DOHH2 (cell line): ENCODE measurements around the gene ZFP1.
"Not testable (repeated sequence)": the region's sequence is repeated elsewhere in the genome, so short reads cannot be mapped to it uniquely, and the experiment has no call there.

Experiments
- H3F3A ChIP-seq: fragments of 200-600 bp; sonication (generic), shearing (Covaris generic); 2 replicates; pipeline ENCODE4 v1.6.0; 2016; ENCODE audit warnings: antibody characterized with exemption, mild to moderate bottlenecking; ENCODE audit not compliant: control insufficient read depth, insufficient read depth
- H3K27ac ChIP-seq: fragments of 200-600 bp; sonication (generic); 2 replicates; pipeline ENCODE4 v1.5.1; 2014; ENCODE audit warnings: low read depth, mild to moderate bottlenecking, low read length, moderate library complexity
- H3K27me3 ChIP-seq: fragments of 200-600 bp; sonication (generic); 2 replicates; pipeline ENCODE4 v1.6.1; 2014; ENCODE audit warnings: mild to moderate bottlenecking, low read length, mixed read lengths; ENCODE audit not compliant: control insufficient read depth
- H3K36me3 ChIP-seq: fragments of 200-600 bp; sonication (generic); 2 replicates; pipeline ENCODE4 v1.6.1; 2014; ENCODE audit warnings: mild to moderate bottlenecking, low read length, moderate library complexity, mixed read lengths; ENCODE audit not compliant: control insufficient read depth
- H3K4me1 ChIP-seq: fragments of 200-600 bp; sonication (generic); 2 replicates; pipeline ENCODE4 v1.6.1; 2014; ENCODE audit warnings: mild to moderate bottlenecking, low read length, mixed read lengths; ENCODE audit not compliant: control insufficient read depth
- H3K4me2 ChIP-seq: fragments of 200-600 bp; sonication (generic); 2 replicates; pipeline ENCODE4 v1.6.0; 2014; ENCODE audit warnings: mild to moderate bottlenecking, low read length, moderate library complexity
- H3K4me3 ChIP-seq: fragments of 200-600 bp; sonication (generic); 2 replicates; pipeline ENCODE4 v1.5.1; 2014; ENCODE audit warnings: mild to moderate bottlenecking, low read length, mixed read lengths
- H3K79me2 ChIP-seq: fragments of 200-600 bp; sonication (generic); 2 replicates; pipeline ENCODE4 v1.6.1; 2014; ENCODE audit warnings: mild to moderate bottlenecking, low read length, mixed read lengths; ENCODE audit not compliant: control insufficient read depth
- H3K9me2 ChIP-seq: fragments of 200-600 bp; sonication (generic); replicated peaks from 2 replicates; pipeline ENCODE4 v1.6.1; 2014; ENCODE audit warnings: mild to moderate bottlenecking, low read length, mixed read lengths; ENCODE audit not compliant: control insufficient read depth
- H3K9me3 ChIP-seq: fragments of 200-600 bp; sonication (generic); 2 replicates; pipeline ENCODE4 v1.6.1; 2014; ENCODE audit warnings: antibody characterized with exemption, low read length, mixed read lengths; ENCODE audit not compliant: control insufficient read depth, insufficient read depth
- H4K20me1 ChIP-seq: fragments of 200-600 bp; sonication (generic); 2 replicates; pipeline ENCODE4 v1.6.0; 2014; ENCODE audit warnings: low read depth, mild to moderate bottlenecking, antibody characterized with exemption, low read length, moderate library complexity; ENCODE audit not compliant: control insufficient read depth, insufficient read depth
- EZH2phosphoT487 ChIP-seq: fragments of 200-600 bp; sonication (generic); IDR thresholded peaks from 2 replicates; pipeline ENCODE4 v1.6.1; 2017; ENCODE audit warnings: borderline replicate concordance, mild to moderate bottlenecking, antibody characterized with exemption, low read length, moderate library complexity, mixed read lengths
- TF ChIP-seq, protein P1 (sequence below): fragments of 200-600 bp; sonication (generic); IDR thresholded peaks from one replicate; pipeline ENCODE4 v1.5.1; 2014; ENCODE audit warnings: antibody characterized with exemption, mild to moderate bottlenecking, low read depth, low read length; ENCODE audit not compliant: poor library complexity, severe bottlenecking

The ZFP1 gene

DNA sequence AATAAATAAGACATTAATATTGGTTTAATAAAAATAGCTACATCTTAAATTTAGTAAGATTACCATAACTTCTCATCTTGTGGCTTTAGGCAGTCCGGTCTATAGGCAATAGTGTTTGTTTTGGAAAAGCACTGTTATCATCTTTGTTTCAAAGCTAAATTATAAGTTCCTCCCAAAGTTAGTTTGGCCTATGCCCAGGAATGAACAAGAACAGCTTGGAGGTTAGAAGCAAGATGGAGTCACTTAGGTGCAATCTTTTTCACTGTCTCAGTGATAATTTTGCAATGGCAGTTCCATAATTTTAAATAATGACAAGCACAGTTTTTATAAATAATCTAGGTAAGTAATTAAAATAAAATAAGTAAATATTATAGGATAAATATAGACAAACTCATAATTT lies 25.7 kb upstream of the ZFP1 start:
- no peaks in the 10 kb centered on the region for H3K27me3 ChIP-seq
- H3K9me2 ChIP-seq: no peaks in the 10 kb centered on the region
- no peak overlapping the region for H3K27ac ChIP-seq
- no peaks in the 10 kb centered on the region for H4K20me1 ChIP-seq
- no peak overlapping the region for H3K4me2 ChIP-seq
- no peak for TF ChIP-seq EZH2phosphoT487
- TF ChIP-seq, protein P1, sequence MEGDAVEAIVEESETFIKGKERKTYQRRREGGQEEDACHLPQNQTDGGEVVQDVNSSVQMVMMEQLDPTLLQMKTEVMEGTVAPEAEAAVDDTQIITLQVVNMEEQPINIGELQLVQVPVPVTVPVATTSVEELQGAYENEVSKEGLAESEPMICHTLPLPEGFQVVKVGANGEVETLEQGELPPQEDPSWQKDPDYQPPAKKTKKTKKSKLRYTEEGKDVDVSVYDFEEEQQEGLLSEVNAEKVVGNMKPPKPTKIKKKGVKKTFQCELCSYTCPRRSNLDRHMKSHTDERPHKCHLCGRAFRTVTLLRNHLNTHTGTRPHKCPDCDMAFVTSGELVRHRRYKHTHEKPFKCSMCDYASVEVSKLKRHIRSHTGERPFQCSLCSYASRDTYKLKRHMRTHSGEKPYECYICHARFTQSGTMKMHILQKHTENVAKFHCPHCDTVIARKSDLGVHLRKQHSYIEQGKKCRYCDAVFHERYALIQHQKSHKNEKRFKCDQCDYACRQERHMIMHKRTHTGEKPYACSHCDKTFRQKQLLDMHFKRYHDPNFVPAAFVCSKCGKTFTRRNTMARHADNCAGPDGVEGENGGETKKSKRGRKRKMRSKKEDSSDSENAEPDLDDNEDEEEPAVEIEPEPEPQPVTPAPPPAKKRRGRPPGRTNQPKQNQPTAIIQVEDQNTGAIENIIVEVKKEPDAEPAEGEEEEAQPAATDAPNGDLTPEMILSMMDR: no peak
- no peaks in the 10 kb centered on the region for H3K4me1 ChIP-seq
- peaks cover 12% of the 10 kb centered on the region for H3K9me3 ChIP-seq
- no peak overlapping the region for H3K4me3 ChIP-seq
- H3F3A ChIP-seq: no peaks in the 10 kb centered on the region
- no peaks in the 10 kb centered on the region for H3K79me2 ChIP-seq
- H3K36me3 ChIP-seq: no peaks in the 10 kb centered on the region

DNA sequence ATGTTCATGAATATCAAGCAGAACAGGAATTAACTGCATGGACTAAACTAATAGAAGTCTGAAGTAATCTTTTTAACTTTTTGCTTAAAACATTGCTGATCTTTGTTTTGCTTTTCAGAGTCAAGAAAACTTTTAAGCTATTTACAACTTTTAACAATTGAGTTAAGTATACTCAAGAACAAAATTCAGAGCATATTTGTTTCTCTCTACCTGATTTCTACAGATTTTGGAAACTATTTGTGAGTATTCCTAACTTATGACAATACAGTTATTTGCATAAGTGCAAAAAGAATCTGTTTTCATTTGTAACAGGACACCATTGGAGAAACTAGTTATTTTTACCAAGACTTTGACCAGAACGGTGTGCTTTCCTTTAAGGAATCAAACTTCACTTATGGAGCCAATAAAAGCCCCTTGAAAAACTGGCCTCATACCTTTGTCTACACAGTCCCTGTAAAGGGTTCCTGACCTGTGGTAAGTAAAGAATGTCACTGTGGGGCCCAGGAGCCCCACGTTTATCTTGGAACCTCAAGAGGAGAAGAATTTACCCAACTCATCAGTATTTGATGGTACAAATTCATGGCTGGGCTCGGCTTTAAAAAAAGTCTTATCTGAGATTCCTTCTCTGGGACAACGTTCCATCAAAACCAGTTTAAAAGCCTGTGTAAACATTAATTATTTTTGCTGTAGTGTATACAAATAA lies 20.5 kb upstream of the ZFP1 start:
- H3K27me3 ChIP-seq: no peaks in the 10 kb centered on the region
- H3K9me3 ChIP-seq: peaks cover 8% of the 10 kb centered on the region; the same call in 1 of the 2 replicates
- H3K4me2 ChIP-seq: no peak overlapping the region
- H3K4me3 ChIP-seq: no peak overlapping the region
- no peaks in the 10 kb centered on the region for H3K36me3 ChIP-seq
- no peaks in the 10 kb centered on the region for H3F3A ChIP-seq
- no peaks in the 10 kb centered on the region for H3K9me2 ChIP-seq
- no peaks in the 10 kb centered on the region for H4K20me1 ChIP-seq
- no peak for TF ChIP-seq EZH2phosphoT487
- TF ChIP-seq, protein P1: no peak
- H3K27ac ChIP-seq: no peak overlapping the region
- H3K79me2 ChIP-seq: no peaks in the 10 kb centered on the region
- peaks cover 3% of the 10 kb centered on the region; the same call in 1 of the 2 replicates for H3K4me1 ChIP-seq

DNA sequence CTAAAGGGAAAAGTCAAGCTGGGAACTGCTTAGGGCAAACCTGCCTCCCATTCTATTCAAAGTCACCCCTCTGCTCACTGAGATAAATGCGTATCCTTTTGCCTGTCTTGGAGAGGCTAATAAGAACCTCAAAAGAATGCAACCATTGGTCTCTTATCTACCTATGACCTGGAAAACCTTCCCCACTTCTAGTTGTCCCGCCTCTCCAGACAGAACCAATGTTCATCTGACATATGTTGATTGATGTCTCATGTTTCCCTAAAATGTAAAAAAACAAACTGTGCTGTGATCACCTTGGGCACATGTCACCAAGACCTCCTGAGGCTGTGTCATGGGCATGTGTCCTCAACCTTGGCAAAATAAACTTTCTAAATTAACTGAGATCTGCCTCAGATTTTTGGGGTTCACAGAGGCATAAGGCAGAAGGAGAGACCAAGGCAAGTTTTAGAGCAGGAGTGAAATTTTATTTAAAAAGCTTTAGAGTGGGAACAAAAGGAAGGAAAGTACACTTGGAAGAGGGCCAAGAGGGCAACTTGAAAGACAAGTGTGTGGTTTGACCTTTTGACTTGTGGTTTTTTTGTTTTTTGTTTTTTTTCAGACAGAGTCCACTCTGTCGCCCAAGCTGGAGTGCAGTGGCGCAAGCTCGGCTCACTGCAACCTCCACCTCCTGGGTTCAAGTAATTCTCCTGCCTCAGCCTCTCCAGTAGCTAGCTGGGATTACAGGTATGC lies 18.7 kb upstream of the ZFP1 start:
- H3K9me3 ChIP-seq, H3K36me3 ChIP-seq, H3K79me2 ChIP-seq, H3K4me1 ChIP-seq, H3K4me2 ChIP-seq, H3K4me3 ChIP-seq, H3K9me2 ChIP-seq, H3K27ac ChIP-seq, H3K27me3 ChIP-seq, H3F3A ChIP-seq, H4K20me1 ChIP-seq: not testable (repeated sequence)

DNA sequence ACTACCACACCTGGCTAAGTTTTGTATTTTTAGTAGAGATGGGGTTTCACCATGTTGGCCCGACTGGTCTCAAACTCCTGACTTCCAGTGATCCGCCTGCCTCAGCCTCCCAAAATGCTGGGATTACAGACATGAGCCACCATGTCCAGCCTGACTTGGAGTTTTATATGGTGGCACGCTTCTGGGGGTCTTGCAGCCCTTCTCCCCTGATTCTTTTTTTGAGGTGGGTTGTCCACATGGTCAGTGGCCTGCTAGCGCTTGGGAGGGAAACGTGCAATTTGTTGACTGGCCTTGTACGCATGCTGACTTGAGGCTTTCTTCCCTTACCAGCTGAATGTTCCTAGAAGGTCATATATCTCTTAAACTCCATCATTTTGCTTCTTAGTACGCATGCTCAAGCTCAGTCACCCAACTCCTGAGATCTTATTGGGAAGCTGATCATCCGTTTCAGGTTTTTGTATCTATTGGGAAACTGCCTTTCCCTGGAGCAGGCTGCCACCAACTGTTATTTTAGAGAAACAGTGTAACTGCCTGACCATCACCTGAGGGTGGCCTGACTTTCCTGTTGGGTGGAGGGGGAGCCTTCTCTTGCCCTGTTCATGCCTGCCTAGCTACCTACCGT lies 18.1 kb upstream of the ZFP1 start:
- H4K20me1 ChIP-seq: no peaks in the 10 kb centered on the region
- H3K9me2 ChIP-seq: no peaks in the 10 kb centered on the region
- H3K9me3 ChIP-seq: peaks cover 8% of the 10 kb centered on the region; the same call in 1 of the 2 replicates
- H3K4me3 ChIP-seq: no peak overlapping the region
- H3K27ac ChIP-seq: no peak overlapping the region
- H3K79me2 ChIP-seq: no peaks in the 10 kb centered on the region
- peaks cover 3% of the 10 kb centered on the region; the same call in 1 of the 2 replicates for H3K4me1 ChIP-seq
- TF ChIP-seq, protein P1: no peak
- no peak for TF ChIP-seq EZH2phosphoT487
- H3K27me3 ChIP-seq: no peaks in the 10 kb centered on the region
- no peaks in the 10 kb centered on the region for H3F3A ChIP-seq
- H3K4me2 ChIP-seq: no peak overlapping the region
- H3K36me3 ChIP-seq: no peaks in the 10 kb centered on the region
